Activated T-helper 17 cell treated with anti-CD3 and anti-CD28 coated beads, Interleukin-2, amount 50 U/mL, for 72 hours (primary cell): ENCODE results near the gene CD28. TPM values are rescaled to one million over a fixed set of nuclear protein-coding genes. Genes with fewer than 3 reads are reported as not detected.
"Not testable (repeated sequence)": the region's sequence is repeated elsewhere in the genome, so short reads cannot be mapped to it uniquely, and the experiment has no call there.

Source experiments
- ATAC-seq: fragments of 150-1000 bp; cut with Tn5 transposase; replicated peaks from 2 replicates; pipeline ENCODE4 v1.10.0; 2021; ENCODE audit warnings: mild to moderate bottlenecking, moderate library complexity
- H3K27ac Mint-ChIP-seq: one replicate; pipeline ENCODE4 v1.8.0; 2022; ENCODE audit warnings: mixed read lengths
- H3K27me3 Mint-ChIP-seq: one replicate; pipeline ENCODE4 v1.8.0; 2022; ENCODE audit warnings: mixed read lengths
- H3K36me3 Mint-ChIP-seq: one replicate; pipeline ENCODE4 v1.8.0; 2022; ENCODE audit warnings: low read depth, mild to moderate bottlenecking, mixed read lengths
- H3K4me1 Mint-ChIP-seq: one replicate; pipeline ENCODE4 v1.8.0; 2022; ENCODE audit warnings: mixed read lengths
- H3K4me3 Mint-ChIP-seq: one replicate; pipeline ENCODE4 v1.8.0; 2022; ENCODE audit warnings: mild to moderate bottlenecking, mixed read lengths
- H3K9me3 Mint-ChIP-seq: one replicate; pipeline ENCODE4 v1.8.0; 2022; ENCODE audit warnings: mixed read lengths
- total RNA-seq, 2 donors: library from RNA; stranded (reverse); gene quantifications; one replicate each; pipeline ENCODE4 v1.2.3, GENCODE V29; 2022

CD28 gene
- total RNA-seq, 2 donors from 2014 or later: 242 to 382 TPM

- H3K36me3 Mint-ChIP-seq: no peaks in the 10 kb centered on the region
- H3K4me1 Mint-ChIP-seq: peaks cover 14% of the 10 kb centered on the region
- peak overlapping the region; percentile 20 for H3K4me3 Mint-ChIP-seq
- peak; percentile 80 for ATAC-seq
- no peaks in the 10 kb centered on the region for H3K27me3 Mint-ChIP-seq
- H3K9me3 Mint-ChIP-seq: peaks cover 2% of the 10 kb centered on the region
- H3K27ac Mint-ChIP-seq: no peak overlapping the region
Measured at GRCh38 chr2:203693242-203693879, 13.1 kb upstream of the CD28 start.

DNA sequence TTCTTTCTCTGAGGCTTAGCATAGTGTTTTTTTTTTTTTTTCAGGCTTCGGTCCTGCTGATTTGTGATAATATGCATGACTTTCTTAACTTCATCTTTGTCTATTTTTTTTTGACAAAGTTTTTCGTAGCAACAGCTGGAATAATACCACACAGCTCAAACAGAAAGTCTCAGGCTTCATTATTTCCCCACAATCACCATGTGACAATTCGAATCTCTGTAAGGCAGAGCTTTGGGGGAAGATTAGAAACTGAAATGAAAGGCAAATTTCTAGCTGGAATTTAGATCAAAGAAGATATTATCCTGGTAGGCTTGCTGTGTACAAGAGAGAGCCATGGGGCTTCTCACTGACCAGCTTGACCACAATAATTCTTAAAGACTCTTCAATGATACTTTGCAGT is 12.2 kb upstream of the CD28 start:
- no peaks in the 10 kb centered on the region for H3K36me3 Mint-ChIP-seq
- ATAC-seq: no peak
- H3K9me3 Mint-ChIP-seq: peaks cover 5% of the 10 kb centered on the region
- H3K27me3 Mint-ChIP-seq: no peaks in the 10 kb centered on the region
- H3K4me1 Mint-ChIP-seq: peaks cover 14% of the 10 kb centered on the region
- H3K27ac Mint-ChIP-seq: no peak overlapping the region
- no peak overlapping the region for H3K4me3 Mint-ChIP-seq

GRCh38 chr2:203697190-203697589 is 9.2 kb upstream of the CD28 start:
- H3K9me3 Mint-ChIP-seq: peaks cover 5% of the 10 kb centered on the region
- no peak for ATAC-seq

DNA sequence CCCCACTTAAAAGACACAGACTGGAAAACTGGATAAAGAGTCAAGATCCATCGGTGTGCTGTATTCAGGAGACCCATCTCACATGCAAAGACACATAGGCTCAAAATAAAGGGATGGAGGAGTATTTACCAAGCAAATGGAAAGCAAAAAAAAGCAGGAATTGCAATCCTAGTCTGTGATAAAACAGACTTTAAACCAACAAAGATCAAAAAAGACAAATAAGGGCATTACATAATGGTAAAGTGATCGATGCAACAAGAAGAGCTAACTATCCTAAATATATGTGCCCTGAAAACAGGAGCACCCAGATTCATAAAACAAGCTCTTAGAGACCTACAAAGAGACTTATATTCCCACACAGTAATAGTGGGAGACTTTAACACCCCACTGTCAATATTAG is 8.7 kb upstream of the CD28 start:
- H3K36me3 Mint-ChIP-seq, ATAC-seq, H3K4me1 Mint-ChIP-seq, H3K9me3 Mint-ChIP-seq, H3K27me3 Mint-ChIP-seq, H3K27ac Mint-ChIP-seq, H3K4me3 Mint-ChIP-seq: not testable (repeated sequence)

More at GRCh38 chr2:203697190-203697589, 9.2 kb upstream of the CD28 start:
- Mint-ChIP-seq H3K4me1 (peaks cover 8% of the 10 kb centered on the region), H3K36me3 (no peaks in the 10 kb centered on the region), H3K27ac (no peak overlapping the region), H3K27me3 (no peaks in the 10 kb centered on the region), H3K4me3 (no peak overlapping the region)

DNA sequence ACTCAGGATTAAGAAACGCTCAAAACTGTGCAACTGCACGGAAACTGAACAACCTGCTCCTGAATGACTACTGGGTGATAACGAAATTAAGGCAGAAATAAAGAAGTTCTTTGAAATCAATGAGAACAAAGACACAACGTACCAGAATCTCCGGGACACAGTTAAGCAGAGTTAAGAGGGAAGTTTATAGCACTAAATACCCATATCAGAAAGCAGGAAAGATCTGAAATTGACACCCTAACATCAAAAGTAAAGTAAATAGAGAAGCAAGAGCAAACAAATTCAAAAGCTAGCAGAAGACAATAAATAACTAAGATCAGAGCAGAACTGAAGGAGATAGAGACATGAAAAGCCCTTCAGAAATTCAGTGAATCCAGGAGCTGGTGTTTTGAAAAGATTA is 8.0 kb upstream of the CD28 start:
- not testable (repeated sequence) for H3K9me3 Mint-ChIP-seq, ATAC-seq, H3K27me3 Mint-ChIP-seq, H3K27ac Mint-ChIP-seq, H3K36me3 Mint-ChIP-seq, H3K4me3 Mint-ChIP-seq, H3K4me1 Mint-ChIP-seq

DNA sequence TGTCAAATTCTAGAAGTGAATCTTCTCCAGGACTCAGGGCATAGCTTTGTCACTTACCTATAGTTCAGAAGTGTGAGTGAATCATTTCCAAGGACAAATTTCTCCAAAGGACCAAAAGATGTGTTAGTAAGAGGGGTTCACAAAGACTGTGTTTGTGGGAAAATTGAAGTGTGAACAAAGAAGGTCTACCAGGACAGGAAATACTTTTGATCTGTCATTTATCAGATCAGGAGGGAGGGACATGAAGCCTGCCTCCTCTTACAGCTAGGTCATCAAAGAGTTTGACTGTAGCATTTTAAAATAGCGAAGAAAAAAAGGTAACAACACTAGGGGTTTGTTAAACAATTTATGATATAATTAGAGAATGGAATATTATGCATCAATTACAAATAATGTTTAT is 2.0 kb upstream of the CD28 start:
- ATAC-seq: peak; percentile 10
- peak overlapping the region; percentile 100 for H3K27ac Mint-ChIP-seq
- peaks cover 20% of the 10 kb centered on the region for H3K4me1 Mint-ChIP-seq
- peaks cover 46% of the 10 kb centered on the region for H3K36me3 Mint-ChIP-seq
- no peaks in the 10 kb centered on the region for H3K27me3 Mint-ChIP-seq
- H3K9me3 Mint-ChIP-seq: no peaks in the 10 kb centered on the region
- peak overlapping the region; percentile 97 for H3K4me3 Mint-ChIP-seq

- Mint-ChIP-seq H3K36me3 (peaks cover 53% of the 10 kb centered on the region), H3K9me3 (no peaks in the 10 kb centered on the region), H3K27me3 (no peaks in the 10 kb centered on the region), H3K27ac (peak overlapping the region; percentile 100), H3K4me1 (peaks cover 20% of the 10 kb centered on the region), H3K4me3 (peak overlapping the region; percentile 97)
- peak; percentile 75 for ATAC-seq
Measured at GRCh38 chr2:203705178-203705577, 1.3 kb upstream of the CD28 start.

- Mint-ChIP-seq H3K4me3 (peak overlapping the region; percentile 97), H3K27me3 (no peaks in the 10 kb centered on the region), H3K4me1 (peaks cover 37% of the 10 kb centered on the region), H3K9me3 (no peaks in the 10 kb centered on the region), H3K36me3 (peaks cover 77% of the 10 kb centered on the region), H3K27ac (peak overlapping the region; percentile 100)
- ATAC-seq: no peak
Measured at GRCh38 chr2:203707530-203707929, 1.1 kb downstream of the CD28 start.

DNA sequence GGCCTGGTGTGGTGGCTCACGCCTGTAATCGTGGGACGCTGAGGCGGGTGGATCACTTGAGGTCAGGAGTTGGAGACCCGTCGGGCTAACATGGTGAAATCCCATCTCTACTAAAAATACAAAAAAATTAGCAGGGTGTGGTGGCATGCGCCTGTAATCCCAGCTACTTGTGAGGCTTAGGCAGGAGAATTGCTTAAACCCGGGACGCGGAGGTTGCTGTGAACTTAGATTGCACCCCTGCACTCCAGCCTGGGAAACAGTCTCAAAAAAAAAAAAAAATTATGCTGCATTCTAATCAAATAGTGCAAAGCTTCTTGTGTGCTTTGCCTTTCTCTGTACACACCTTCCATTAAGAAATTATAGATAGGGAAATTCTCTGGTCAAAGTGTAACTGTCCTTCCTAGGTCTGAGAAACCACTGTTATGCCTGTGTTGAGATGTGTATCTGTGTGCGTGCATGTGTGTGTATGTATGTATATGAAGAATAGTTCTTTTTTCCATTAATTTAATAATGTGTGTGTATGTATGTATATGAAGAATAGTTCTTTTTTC is 2.5 kb downstream of the CD28 start:
- Mint-ChIP-seq H3K4me3 (peak overlapping the region; percentile 97), H3K36me3 (peaks cover 91% of the 10 kb centered on the region), H3K9me3 (no peaks in the 10 kb centered on the region), H3K4me1 (peaks cover 50% of the 10 kb centered on the region), H3K27me3 (no peaks in the 10 kb centered on the region), H3K27ac (peak overlapping the region; percentile 100)
- ATAC-seq: no peak

DNA sequence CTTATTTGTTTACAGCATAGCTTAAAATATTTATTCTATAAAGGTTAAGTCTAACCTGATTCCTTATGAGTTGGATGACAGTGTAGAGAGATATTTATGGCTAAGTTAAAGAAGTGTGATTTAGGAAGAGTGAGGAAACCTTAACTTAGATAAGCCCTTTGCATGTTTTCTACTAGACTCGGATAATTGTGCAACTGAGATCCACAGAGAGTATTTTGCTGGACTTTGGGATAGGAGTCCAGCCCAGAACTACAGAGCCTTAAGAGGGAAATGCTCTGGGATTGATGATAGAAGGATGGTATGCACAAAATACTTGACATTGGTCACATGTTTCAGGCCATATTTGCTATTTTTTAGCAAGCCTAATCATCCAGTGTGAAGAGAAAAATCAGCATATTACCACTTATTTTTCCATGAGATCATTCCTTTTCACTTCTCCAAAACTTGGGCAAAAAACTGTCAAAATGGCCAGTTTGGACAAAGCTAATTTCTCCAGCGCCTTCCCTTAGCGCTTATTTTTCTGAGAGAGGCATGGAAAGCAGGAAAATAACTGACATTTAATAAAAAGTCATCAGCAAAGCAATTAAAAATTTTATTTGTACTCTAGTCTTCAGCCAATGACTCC is 3.1 kb downstream of the CD28 start:
- peaks cover 97% of the 10 kb centered on the region for H3K36me3 Mint-ChIP-seq
- ATAC-seq: no peak
- peak overlapping the region; percentile 100 for H3K27ac Mint-ChIP-seq
- peaks cover 47% of the 10 kb centered on the region for H3K4me1 Mint-ChIP-seq
- H3K9me3 Mint-ChIP-seq: no peaks in the 10 kb centered on the region
- H3K4me3 Mint-ChIP-seq: peak overlapping the region; percentile 97
- no peaks in the 10 kb centered on the region for H3K27me3 Mint-ChIP-seq

- Mint-ChIP-seq H3K27me3 (no peaks in the 10 kb centered on the region), H3K36me3 (peaks cover 100% of the 10 kb centered on the region), H3K9me3 (no peaks in the 10 kb centered on the region), H3K4me3 (peak overlapping the region; percentile 97), H3K4me1 (peaks cover 51% of the 10 kb centered on the region), H3K27ac (peak overlapping the region; percentile 100)
- ATAC-seq: no peak
Measured at GRCh38 chr2:203710226-203710625, 3.8 kb downstream of the CD28 start.

GRCh38 chr2:203710952-203711351 is 4.5 kb downstream of the CD28 start:
- ATAC-seq: no peak
- Mint-ChIP-seq H3K9me3 (no peaks in the 10 kb centered on the region), H3K27ac (peak overlapping the region; percentile 100), H3K4me1 (peaks cover 51% of the 10 kb centered on the region), H3K27me3 (no peaks in the 10 kb centered on the region), H3K4me3 (peak overlapping the region; percentile 97), H3K36me3 (peaks cover 100% of the 10 kb centered on the region)

- no peaks in the 10 kb centered on the region for H3K9me3 Mint-ChIP-seq
- peak overlapping the region; percentile 97 for H3K4me3 Mint-ChIP-seq
- peak overlapping the region; percentile 100 for H3K27ac Mint-ChIP-seq
- no peaks in the 10 kb centered on the region for H3K27me3 Mint-ChIP-seq
- H3K4me1 Mint-ChIP-seq: peaks cover 51% of the 10 kb centered on the region
- ATAC-seq: peak; percentile 60
- H3K36me3 Mint-ChIP-seq: peaks cover 100% of the 10 kb centered on the region
Measured at GRCh38 chr2:203711399-203711798, 5.0 kb downstream of the CD28 start.

DNA sequence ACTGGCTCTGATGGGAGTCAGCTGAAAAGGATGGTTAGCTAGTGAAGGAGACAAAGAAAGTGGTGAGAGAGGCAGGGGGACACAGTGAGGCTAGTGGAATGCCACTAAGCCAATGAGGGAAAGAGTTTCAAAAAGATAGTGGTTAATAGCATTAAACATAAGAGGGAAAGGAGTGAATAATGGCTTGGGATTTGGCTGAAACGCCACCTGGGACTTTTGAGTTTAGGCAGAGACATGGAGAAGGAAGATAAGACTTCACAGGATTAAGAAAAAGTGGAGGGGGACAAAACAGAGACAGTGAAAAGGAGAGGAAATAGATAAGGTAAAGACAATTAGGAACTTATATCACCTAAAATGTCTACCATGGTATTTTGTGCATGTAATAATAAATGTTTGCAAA is 6.9 kb downstream of the CD28 start:
- Mint-ChIP-seq H3K4me1 (peaks cover 65% of the 10 kb centered on the region), H3K27ac (peak overlapping the region; percentile 100)

DNA sequence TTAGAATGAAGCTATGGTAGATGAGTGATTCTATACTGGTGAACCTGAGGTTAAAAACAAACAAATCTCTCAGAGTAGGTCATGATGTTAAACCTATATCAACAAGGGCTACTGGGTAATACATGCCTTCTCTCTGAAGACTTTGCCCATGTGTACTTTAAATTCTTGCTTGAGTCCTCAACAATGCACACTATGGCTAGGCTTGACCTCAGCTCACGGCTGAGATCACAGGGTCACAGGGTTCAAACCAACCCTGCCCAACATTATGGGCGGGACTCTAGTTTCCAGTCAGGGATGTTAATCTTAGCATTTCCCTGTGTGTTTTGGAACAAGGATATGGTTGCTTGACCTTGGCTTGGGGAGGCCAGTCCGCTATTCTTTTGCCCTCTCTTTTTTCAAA is 7.7 kb downstream of the CD28 start:
- ATAC-seq: peak; percentile 34
- peaks cover 100% of the 10 kb centered on the region for H3K36me3 Mint-ChIP-seq
- peaks cover 68% of the 10 kb centered on the region for H3K4me1 Mint-ChIP-seq
- peaks cover under 1% of the 10 kb centered on the region for H3K9me3 Mint-ChIP-seq
- peak overlapping the region; percentile 100 for H3K27ac Mint-ChIP-seq
- peak overlapping the region; percentile 97 for H3K4me3 Mint-ChIP-seq
- H3K27me3 Mint-ChIP-seq: no peaks in the 10 kb centered on the region

More for the DNA sequence above, 6.9 kb downstream of the CD28 start:
- H3K27me3 Mint-ChIP-seq: no peaks in the 10 kb centered on the region
- peaks cover 100% of the 10 kb centered on the region for H3K36me3 Mint-ChIP-seq
- ATAC-seq: no peak
- H3K4me3 Mint-ChIP-seq: peak overlapping the region; percentile 97
- H3K9me3 Mint-ChIP-seq: no peaks in the 10 kb centered on the region
